ENCODE data around the gene VSTM2A. TPM values are rescaled to one million over a fixed set of nuclear protein-coding genes. Genes with fewer than 3 reads are reported as not detected.

Gene VSTM2A
- total and polyA plus RNA-seq, 10 of the 15 experiments (the other 5 are each of a cell fraction or from before 2014, with no cell fraction given), result 0.22 TPM; not detected in 9

GRCh38 chr7:54559401-54559800, 17.2 kb downstream of the VSTM2A start:
- intact Hi-C loops (cut with micrococcal nuclease; ENCODE audit: unreplicated experiment), result no loop called here
- H3K36me3 ChIP-seq (ENCODE audit: control insufficient read depth in 2 of 2, insufficient read depth in 2 of 2, low read length in 1 of 2), result no peaks in the 10 kb centered on the region
- no peak for ATAC-seq
- RAD21 ChIA-PET (ENCODE audit: unreplicated experiment), result no interaction called here
- in situ Hi-C loops (cut with MboI), result no loop called here
- no peak for DNase-seq (ENCODE audit: low read depth, low spot score)
- 0% methylated on average over 1 of the region's 1 CpG for WGBS (ENCODE audit: insufficient coverage, insufficient replicate concordance, low lambda C conversion rate, missing lambda C conversion rate)
- H3K27ac ChIP-seq (ENCODE audit: control insufficient read depth, insufficient read depth), result no peak overlapping the region
- FAIRE-seq, result no peak
- H3K4me1 ChIP-seq (ENCODE audit: control insufficient read depth, insufficient read depth, low read length), result no peaks in the 10 kb centered on the region
- H3K4me2 ChIP-seq (ENCODE audit: control insufficient read depth, insufficient read depth), result no peak overlapping the region
- CTCF ChIA-PET, result no interaction called here
- H3K9ac ChIP-seq (ENCODE audit: control insufficient read depth, insufficient read depth, low read length), result no peak overlapping the region
- H2AFZ ChIP-seq (ENCODE audit: control insufficient read depth, low read depth, low read length), result no peak overlapping the region
- no TSS peak for BruUV-seq (replicated peaks)
- no peaks in the 10 kb centered on the region for H3K9me3 ChIP-seq (replicated peaks; ENCODE audit: control insufficient read depth, insufficient read depth, low read length)
- POLR2A ChIA-PET, result no interaction called here
- no peak overlapping the region for H3K4me3 ChIP-seq
- SMC1A ChIA-PET (ENCODE audit: uncharacterized antibody, unreplicated experiment), result no interaction called here
- no peaks in the 10 kb centered on the region for H3K27me3 ChIP-seq (replicated peaks in 1 of 2; ENCODE audit: control insufficient read depth in 2 of 2, insufficient read depth in 2 of 2, low read length in 1 of 2)
- H4K20me1 ChIP-seq (ENCODE audit: control insufficient read depth, insufficient read depth), result no peaks in the 10 kb centered on the region
- no peaks in the 10 kb centered on the region for H3K79me2 ChIP-seq (ENCODE audit: control insufficient read depth, insufficient read depth, low read length)
- TF ChIP-seq ZNF592 (IDR thresholded peaks at IDR 0.05) (no peak), SP1 (IDR thresholded peaks at IDR 0.05; ENCODE audit: low read depth, low read length) (no peak), YBX1 (IDR thresholded peaks at IDR 0.05) (no peak), PAX8 (IDR thresholded peaks at IDR 0.05) (no peak), SMAD1 (IDR thresholded peaks at IDR 0.05; ENCODE audit: low read depth, partially characterized antibody) (no peak), KDM1A (IDR thresholded peaks at IDR 0.05; ENCODE audit: borderline replicate concordance) (no peak), NR2F1 (conservative IDR thresholded peaks at IDR 0.05) (no peak), CBFB (IDR thresholded peaks at IDR 0.05; ENCODE audit: low read depth) (no peak), SUPT20H (IDR thresholded peaks at IDR 0.05; ENCODE audit: borderline replicate concordance, control insufficient read depth, low read depth, low read length) (no peak), ZBTB11 (CRISPR knock-in tag; IDR thresholded peaks at IDR 0.05) (no peak), MXI1 (IDR thresholded peaks at IDR 0.05; ENCODE audit: low read depth, low read length) (no peak), HDAC2 (IDR thresholded peaks at IDR 0.05) (no peak), CTCF (IDR thresholded peaks at IDR 0.05 in 2 of 3, conservative IDR thresholded peaks at IDR 0.05 in 1 of 3; ENCODE audit: control insufficient read depth in 2 of 3, extremely low read depth in 1 of 3, insufficient read depth in 1 of 3, low read depth in 3 of 3, low read length in 3 of 3) (no peak), SKIL (IDR thresholded peaks at IDR 0.05; ENCODE audit: low read depth, poor library complexity, severe bottlenecking) (no peak), RBBP5 (conservative IDR thresholded peaks at IDR 0.05) (no peak)

Measured in GM12878 (cell line).